Uterus (tissue), 2 donors: ENCODE data around the gene VSIG4.

Experiments used
- CTCF ChIP-seq, 4 experiments: fragments of 200-600 bp in 2 of 4; fragments of 450-650 bp in 2 of 4; sonication (generic) in 2 of 4; IDR thresholded peaks; one replicate each; pipeline ENCODE4 v1.5.1; 2016 to 2019; ENCODE audit warnings: antibody characterized with exemption in 4 of 4, mild to moderate bottlenecking in 2 of 4, moderate library complexity in 1 of 4
- POLR2A ChIP-seq, 2 donors: fragments of 450-650 bp; IDR thresholded peaks; one replicate each; pipeline ENCODE4 v1.6.1; 2016; ENCODE audit warnings: antibody characterized with exemption in 2 of 2, mild to moderate bottlenecking in 1 of 2, moderate library complexity in 1 of 2

- TF ChIP-seq CTCF (IDR thresholded peaks at IDR 0.05), result peak; percentile 41 to 56 (median 50)
- TF ChIP-seq POLR2A (IDR thresholded peaks at IDR 0.05), result no peak
Measured at GRCh38 chrX:65985922-65986588, 53.8 kb downstream of the VSIG4 start.
